ENCODE data around the gene GFY. TPM values are rescaled to one million over a fixed set of nuclear protein-coding genes. Genes with fewer than 3 reads are reported as not detected.

Gene GFY
- total RNA-seq, 4 donors from 2014 or later = not detected

DNA sequence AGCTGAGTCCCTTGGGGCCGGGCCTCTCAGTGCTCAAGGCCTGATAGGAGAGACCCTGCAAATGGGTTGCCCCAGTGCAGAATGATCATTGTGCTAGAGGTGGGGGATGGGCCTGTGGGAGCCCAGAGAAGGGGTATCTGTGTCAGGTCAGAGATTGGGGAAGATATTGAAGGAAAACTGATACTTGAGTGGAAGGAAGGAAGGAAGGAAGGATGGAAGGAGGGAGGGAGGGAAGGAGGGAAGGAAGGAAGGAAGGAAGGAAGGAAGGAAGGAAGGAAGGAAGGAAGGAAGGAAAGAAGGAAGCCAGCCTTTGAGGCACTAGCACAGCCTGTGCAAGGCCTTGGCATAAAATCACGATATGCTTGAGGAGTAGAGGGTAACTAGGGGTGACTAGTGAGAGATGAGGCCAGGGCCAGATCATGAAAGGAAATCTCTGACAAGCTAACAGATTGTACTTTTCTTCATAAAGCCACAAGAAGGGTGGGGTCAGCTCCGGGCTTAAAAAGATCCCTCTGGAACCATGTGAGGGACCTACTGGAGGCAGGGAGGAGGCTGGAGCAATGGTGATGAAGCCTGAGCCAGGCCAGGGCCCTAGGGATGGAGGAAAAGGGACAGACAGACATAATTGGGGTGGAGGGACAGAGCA is 13.4 kb upstream of the GFY start:
- intact Hi-C loops (cut with DNase I; ENCODE audit: low total_unique reads) = no loop called here
- WGBS, 2 donors = 71 to 74% methylated on average over 3 of the region's 3 CpGs
- no peak for DNase-seq (ENCODE audit: low spot score in 2 of 2)
- TF ChIP-seq POLR2A (IDR thresholded peaks at IDR 0.05) = no peak
- TF ChIP-seq, protein P1, sequence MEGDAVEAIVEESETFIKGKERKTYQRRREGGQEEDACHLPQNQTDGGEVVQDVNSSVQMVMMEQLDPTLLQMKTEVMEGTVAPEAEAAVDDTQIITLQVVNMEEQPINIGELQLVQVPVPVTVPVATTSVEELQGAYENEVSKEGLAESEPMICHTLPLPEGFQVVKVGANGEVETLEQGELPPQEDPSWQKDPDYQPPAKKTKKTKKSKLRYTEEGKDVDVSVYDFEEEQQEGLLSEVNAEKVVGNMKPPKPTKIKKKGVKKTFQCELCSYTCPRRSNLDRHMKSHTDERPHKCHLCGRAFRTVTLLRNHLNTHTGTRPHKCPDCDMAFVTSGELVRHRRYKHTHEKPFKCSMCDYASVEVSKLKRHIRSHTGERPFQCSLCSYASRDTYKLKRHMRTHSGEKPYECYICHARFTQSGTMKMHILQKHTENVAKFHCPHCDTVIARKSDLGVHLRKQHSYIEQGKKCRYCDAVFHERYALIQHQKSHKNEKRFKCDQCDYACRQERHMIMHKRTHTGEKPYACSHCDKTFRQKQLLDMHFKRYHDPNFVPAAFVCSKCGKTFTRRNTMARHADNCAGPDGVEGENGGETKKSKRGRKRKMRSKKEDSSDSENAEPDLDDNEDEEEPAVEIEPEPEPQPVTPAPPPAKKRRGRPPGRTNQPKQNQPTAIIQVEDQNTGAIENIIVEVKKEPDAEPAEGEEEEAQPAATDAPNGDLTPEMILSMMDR (IDR thresholded peaks at IDR 0.05) = no peak
- no peak overlapping the region for H3K4me3 ChIP-seq (ENCODE audit: low read depth, poor library complexity, severe bottlenecking)

- no peak for TF ChIP-seq POLR2A (IDR thresholded peaks at IDR 0.05)
- TF ChIP-seq, protein P1 (IDR thresholded peaks at IDR 0.05) = no peak
- intact Hi-C loops (cut with DNase I; ENCODE audit: low total_unique reads) = no loop called here
- no peak overlapping the region for H3K4me3 ChIP-seq (ENCODE audit: low read depth, poor library complexity, severe bottlenecking)
- DNase-seq (ENCODE audit: low spot score in 2 of 2) = no peak
- WGBS, 2 donors = 72 to 75% methylated on average over 6 to 9 of the region's 9 CpGs
Measured at GRCh38 chr19:49413348-49413747, 11.8 kb upstream of the GFY start.

DNA sequence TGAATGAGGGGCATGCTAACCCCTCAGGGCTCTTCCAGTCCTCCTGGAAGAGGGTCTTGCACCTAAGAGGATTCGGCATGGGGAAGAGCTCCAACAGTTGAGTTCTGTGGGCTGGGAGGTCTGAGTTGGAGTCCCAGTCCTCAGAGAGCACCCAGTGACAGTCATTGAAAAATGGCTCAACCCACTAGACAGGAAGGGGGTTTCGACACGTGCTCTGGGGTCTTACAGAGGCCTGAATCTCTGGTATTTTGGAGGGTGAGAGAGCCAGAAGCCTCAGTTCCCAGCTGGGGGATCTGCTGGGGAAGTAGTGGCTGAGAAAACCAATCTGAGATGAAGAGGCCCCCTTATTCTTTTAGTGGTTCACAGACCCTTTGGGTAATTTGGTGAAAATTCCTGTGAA is 10.9 kb upstream of the GFY start:
- no peak overlapping the region for H3K4me3 ChIP-seq (ENCODE audit: low read depth, poor library complexity, severe bottlenecking)
- DNase-seq (ENCODE audit: low spot score in 2 of 2) = no peak
- intact Hi-C loops (cut with DNase I; ENCODE audit: low total_unique reads) = no loop called here
- WGBS, 2 donors = 86 to 92% methylated on average over 3 of the region's 3 CpGs
- TF ChIP-seq, protein P1 (IDR thresholded peaks at IDR 0.05) = no peak
- no peak for TF ChIP-seq POLR2A (IDR thresholded peaks at IDR 0.05)

DNA sequence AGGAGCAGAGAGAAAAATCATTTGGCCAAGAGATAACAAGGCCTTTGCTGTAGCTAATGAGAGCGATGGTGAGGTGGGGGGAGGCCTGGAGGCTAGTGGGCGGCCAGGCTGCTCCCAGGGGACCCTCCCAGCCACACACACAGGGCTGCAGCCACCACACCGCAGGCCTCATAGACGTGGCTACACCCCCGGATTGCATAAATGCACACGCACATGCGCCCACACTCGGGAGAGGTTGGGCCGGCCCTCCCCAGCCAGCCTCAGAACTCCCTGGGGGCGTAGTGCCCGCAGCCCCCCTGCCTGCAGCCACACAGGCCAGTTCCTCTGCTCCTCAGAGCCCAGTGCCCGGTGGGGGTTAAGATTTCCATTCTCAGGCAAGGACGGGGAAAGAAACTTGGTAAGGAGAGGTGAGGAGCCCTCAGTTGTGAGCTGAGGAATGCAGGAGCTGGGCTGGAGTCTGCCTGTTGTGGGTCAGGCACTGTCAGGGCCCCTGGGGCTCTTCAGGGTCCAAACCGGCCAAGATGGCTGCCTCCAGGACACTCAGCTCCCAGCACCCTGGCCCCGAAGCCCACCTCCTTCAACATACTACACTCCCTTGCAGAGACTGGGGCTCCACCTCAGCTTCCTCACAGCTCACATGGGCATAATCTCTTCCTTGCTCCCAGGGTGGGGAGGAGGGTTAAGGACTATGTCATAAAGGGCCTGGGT is 9.9 kb upstream of the GFY start:
- TF ChIP-seq, protein P1 (IDR thresholded peaks at IDR 0.05) = no peak
- no peak for TF ChIP-seq POLR2A (IDR thresholded peaks at IDR 0.05)
- no peak overlapping the region for H3K4me3 ChIP-seq (ENCODE audit: low read depth, poor library complexity, severe bottlenecking)
- no peak for DNase-seq (ENCODE audit: low spot score in 2 of 2)
- 73 to 82% methylated on average over 5 to 15 of the region's 15 CpGs for WGBS, 2 donors
- intact Hi-C loops (cut with DNase I; ENCODE audit: low total_unique reads) = no loop called here

DNA sequence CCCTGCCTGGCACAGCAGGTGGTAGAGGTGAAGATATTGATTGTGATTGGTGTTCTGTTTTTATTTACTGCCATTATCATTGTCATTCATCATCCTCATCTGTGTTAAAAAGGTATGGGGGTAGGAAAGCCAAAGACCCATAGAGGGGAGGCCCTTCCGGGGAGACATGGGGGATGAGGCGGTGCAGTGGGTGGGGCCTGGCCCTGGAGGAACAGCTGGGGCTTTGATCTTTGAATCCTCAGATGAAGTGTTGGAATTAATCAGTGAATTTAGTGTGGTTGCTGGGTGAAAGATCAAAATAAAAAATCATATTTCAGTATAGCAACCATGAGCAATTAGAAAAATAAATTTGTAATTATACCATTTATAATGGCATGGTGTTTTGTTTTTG is 9.4 kb upstream of the GFY start:
- intact Hi-C loops (cut with DNase I; ENCODE audit: low total_unique reads) = no loop called here
- 71 to 83% methylated on average over 2 of the region's 2 CpGs for WGBS, 2 donors
- no peak for TF ChIP-seq POLR2A (IDR thresholded peaks at IDR 0.05)
- TF ChIP-seq, protein P1 (IDR thresholded peaks at IDR 0.05) = no peak
- no peak for DNase-seq (ENCODE audit: low spot score in 2 of 2)
- H3K4me3 ChIP-seq (ENCODE audit: low read depth, poor library complexity, severe bottlenecking) = no peak overlapping the region

Measured in lower leg skin (tissue), 4 donors.